Activated CD4-positive, alpha-beta T cell treated with anti-CD3 and anti-CD28 coated beads for 4 hours (primary cell): ENCODE results near the gene PDCD1LG2.

Experiments
- DNase-seq, 2 donors: peaks; one replicate each; pipeline ENCODE4 v3.0.0-alpha.2; 2020

Gene PDCD1LG2

GRCh38 chr9:5614985-5615384, 104.7 kb downstream of the PDCD1LG2 start:
- DNase-seq = no peak

DNA sequence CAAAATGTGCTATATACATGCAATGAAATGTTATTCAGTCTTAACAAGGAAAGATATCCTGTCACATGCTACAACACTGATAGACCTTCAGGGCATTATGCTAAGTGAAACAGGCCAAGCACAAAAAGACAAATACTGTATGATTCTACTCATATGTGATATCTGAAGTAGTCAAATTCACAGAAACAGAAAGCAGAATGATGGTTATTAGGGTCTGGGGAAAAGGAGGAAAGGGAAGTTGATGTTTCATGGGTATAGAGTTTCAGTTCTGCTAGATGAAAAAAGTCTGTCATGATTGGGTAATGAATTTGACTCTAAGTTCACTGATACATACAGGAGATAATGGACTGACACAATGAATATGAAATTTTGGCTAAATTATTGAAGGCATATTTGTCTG, 107.4 kb downstream of the PDCD1LG2 start:
- no peak for DNase-seq

DNA sequence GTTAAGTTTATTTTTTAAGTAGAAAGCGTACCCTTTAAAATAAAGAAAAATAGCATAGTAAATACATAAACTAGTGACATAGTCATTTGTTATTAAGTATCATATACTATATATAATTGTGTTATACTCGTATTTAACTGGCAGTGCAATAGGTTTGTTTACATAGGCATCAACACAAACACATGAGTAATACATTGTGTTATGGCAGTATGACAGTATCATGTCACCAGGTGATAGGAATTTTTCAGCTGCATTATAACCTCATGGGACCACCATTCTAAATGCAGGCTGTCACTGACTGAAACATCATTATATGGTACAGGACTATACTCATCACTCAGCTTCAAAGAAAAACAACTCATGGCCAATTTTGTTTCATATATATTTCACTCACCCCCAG, 110.2 kb downstream of the PDCD1LG2 start:
- no peak for DNase-seq
